SHP77 (cell line): ENCODE data around the gene PSMD9.
A peak's percentile ranks its signal among the peaks of the same experiment; 100 is the strongest.
"Not testable (repeated sequence)": the region's sequence is repeated elsewhere in the genome, so short reads cannot be mapped to it uniquely, and the experiment has no call there.

Experiments
- DNase-seq, 2 experiments: peaks; one replicate each; lab custom pipeline; 2025; lab: John Stamatoyannopoulos, UW

Gene PSMD9

GRCh38 chr12:121888478-121889273, at the start of gene PSMD9:
Gene PSMD9, plus strand, starts transcription at chr12:121888790. Its CDS starts 67 bp downstream, at chr12:121888857.
- DNase-seq: peak; percentile 97

- peak; percentile 98 to 99 for DNase-seq
These were observed 49.2 kb upstream of the PSMD9 start for GRCh38 chr12:121839106-121839992.

- DNase-seq: no peak
These were observed 48.4 kb upstream of the PSMD9 start for GRCh38 chr12:121839993-121840761.

- no peak for DNase-seq
These were observed 45.2 kb upstream of the PSMD9 start for GRCh38 chr12:121843236-121843982.

GRCh38 chr12:121845701-121846100, 42.9 kb upstream of the PSMD9 start:
- DNase-seq: no peak

GRCh38 chr12:121849211-121849610, 39.4 kb upstream of the PSMD9 start:
- DNase-seq: no peak

GRCh38 chr12:121849665-121850064, 38.9 kb upstream of the PSMD9 start:
- DNase-seq: no peak

- DNase-seq: not testable (repeated sequence)
These were observed 36.2 kb upstream of the PSMD9 start for GRCh38 chr12:121852392-121852791.

GRCh38 chr12:121857322-121858246, 31.0 kb upstream of the PSMD9 start:
- DNase-seq: no peak

GRCh38 chr12:121858318-121858661, 30.3 kb upstream of the PSMD9 start:
- no peak for DNase-seq

- no peak for DNase-seq
These were observed 29.7 kb upstream of the PSMD9 start, which contains the start of gene HPD for GRCh38 chr12:121858662-121859572. Gene HPD, minus strand, starts transcription at chr12:121858859. Its CDS starts 36 bp downstream, at chr12:121858823.

- DNase-seq: no peak
These were observed 28.3 kb upstream of the PSMD9 start for GRCh38 chr12:121860257-121860656.

- DNase-seq: not testable (repeated sequence)
These were observed 27.9 kb upstream of the PSMD9 start for GRCh38 chr12:121860699-121861098.

- DNase-seq: no peak
These were observed 26.8 kb upstream of the PSMD9 start for GRCh38 chr12:121861636-121862254.

- DNase-seq: no peak
These were observed 22.3 kb upstream of the PSMD9 start for GRCh38 chr12:121866331-121866730.

- not testable (repeated sequence) for DNase-seq
These were observed 19.4 kb upstream of the PSMD9 start for GRCh38 chr12:121869229-121869628.

- DNase-seq: no peak
These were observed 17.1 kb upstream of the PSMD9 start for GRCh38 chr12:121871467-121871866.

- peak; percentile 63 to 75 for DNase-seq
These were observed 15.9 kb upstream of the PSMD9 start for GRCh38 chr12:121872546-121873215.
